ENCODE measurements around the gene MRAS. TPM values are rescaled to one million over a fixed set of nuclear protein-coding genes. Genes with fewer than 3 reads are reported as not detected.

The MRAS gene
- total RNA-seq, 4 donors from 2014 or later: 35.6 to 59.2 (median 45.8) TPM

GRCh38 chr3:138434875-138435772 lies 86.7 kb downstream of the MRAS start:
- DNase-seq (ENCODE audit: extremely low spot score): no peak
- Histone ChIP-seq H3K27ac (replicated peaks in 1 of 4) (no peak overlapping the region), H3K4me3 (peak overlapping the region; percentile 53 to 68 (median 58)), H3K27me3 (peaks cover 0 to 44% (median 8%) of the 10 kb centered on the region in 4 donors), H3K36me3 (no peaks in the 10 kb centered on the region), H3K4me1 (peaks cover 16 to 25% (median 24%) of the 10 kb centered on the region in 4 donors), H3K9me3 (no peaks in the 10 kb centered on the region)
- 6% methylated on average over 23 of the region's 78 CpGs for WGBS
- intact Hi-C loops (cut with DNase I): no loop called here
- TF ChIP-seq POLR2AphosphoS5 (IDR thresholded peaks at IDR 0.05) (no peak), CTCF (IDR thresholded peaks at IDR 0.05) (no peak), POLR2A (IDR thresholded peaks at IDR 0.05; ENCODE audit: low read depth) (no peak), EP300 (IDR thresholded peaks at IDR 0.05) (no peak)

- no peak for DNase-seq (ENCODE audit: extremely low spot score)
- no peaks in the 10 kb centered on the region for H3K36me3 ChIP-seq
- peak overlapping the region; percentile 53 to 68 (median 58) for H3K4me3 ChIP-seq
- H3K27me3 ChIP-seq: peaks cover 0 to 44% (median 8%) of the 10 kb centered on the region in 4 donors
- peaks cover 21 to 28% (median 25%) of the 10 kb centered on the region in 4 donors for H3K4me1 ChIP-seq
- WGBS: 78% methylated on average over 7 of the region's 8 CpGs
- H3K27ac ChIP-seq (replicated peaks in 1 of 4): no peak overlapping the region
- intact Hi-C loops (cut with DNase I): no loop called here
- no peaks in the 10 kb centered on the region for H3K9me3 ChIP-seq
- TF ChIP-seq EP300 (IDR thresholded peaks at IDR 0.05) (no peak), CTCF (IDR thresholded peaks at IDR 0.05) (no peak), POLR2AphosphoS5 (IDR thresholded peaks at IDR 0.05) (no peak), POLR2A (IDR thresholded peaks at IDR 0.05; ENCODE audit: low read depth) (no peak)
These were observed 87.5 kb downstream of the MRAS start for GRCh38 chr3:138435840-138436239.

GRCh38 chr3:138437281-138437680 lies 88.9 kb downstream of the MRAS start:
- WGBS: 91% methylated on average over 5 of the region's 6 CpGs
- peaks cover 21 to 28% (median 25%) of the 10 kb centered on the region in 4 donors for H3K4me1 ChIP-seq
- H3K27ac ChIP-seq (replicated peaks in 1 of 4): no peak overlapping the region
- no peak for DNase-seq (ENCODE audit: extremely low spot score)
- H3K4me3 ChIP-seq: no peak overlapping the region
- no peak for TF ChIP-seq POLR2A (IDR thresholded peaks at IDR 0.05; ENCODE audit: low read depth)
- H3K9me3 ChIP-seq: no peaks in the 10 kb centered on the region
- intact Hi-C loops (cut with DNase I): no loop called here
- no peaks in the 10 kb centered on the region for H3K36me3 ChIP-seq
- H3K27me3 ChIP-seq: peaks cover 0 to 44% (median 8%) of the 10 kb centered on the region in 4 donors

GRCh38 chr3:138438896-138439295 lies 90.5 kb downstream of the MRAS start:
- Histone ChIP-seq H3K27me3 (peaks cover 0 to 43% (median 8%) of the 10 kb centered on the region in 4 donors), H3K36me3 (no peaks in the 10 kb centered on the region), H3K4me3 (no peak overlapping the region), H3K9me3 (no peaks in the 10 kb centered on the region), H3K4me1 (peaks cover 20 to 25% (median 22%) of the 10 kb centered on the region in 4 donors), H3K27ac (replicated peaks in 1 of 4) (no peak overlapping the region)
- no peak for DNase-seq (ENCODE audit: extremely low spot score)
- 85% methylated on average over 11 of the region's 11 CpGs for WGBS
- intact Hi-C loops (cut with DNase I): no loop called here
- TF ChIP-seq EP300 (IDR thresholded peaks at IDR 0.05) (no peak), CTCF (IDR thresholded peaks at IDR 0.05) (no peak), POLR2AphosphoS5 (IDR thresholded peaks at IDR 0.05) (no peak), POLR2A (IDR thresholded peaks at IDR 0.05; ENCODE audit: low read depth) (no peak)

GRCh38 chr3:138439646-138440045 lies 91.3 kb downstream of the MRAS start:
- TF ChIP-seq EP300 (IDR thresholded peaks at IDR 0.05) (no peak), CTCF (IDR thresholded peaks at IDR 0.05) (no peak), POLR2A (IDR thresholded peaks at IDR 0.05; ENCODE audit: low read depth) (no peak), POLR2AphosphoS5 (IDR thresholded peaks at IDR 0.05) (no peak)
- 86% methylated on average over 4 of the region's 4 CpGs for WGBS
- intact Hi-C loops (cut with DNase I): no loop called here

More at GRCh38 chr3:138439646-138440045, 91.3 kb downstream of the MRAS start:
- peaks cover 13 to 17% (median 16%) of the 10 kb centered on the region in 4 donors for H3K4me1 ChIP-seq
- H3K4me3 ChIP-seq: no peak overlapping the region
- H3K27me3 ChIP-seq: peaks cover 0 to 35% (median 4%) of the 10 kb centered on the region in 4 donors
- no peak overlapping the region for H3K27ac ChIP-seq (replicated peaks in 1 of 4)
- H3K36me3 ChIP-seq: no peaks in the 10 kb centered on the region
- no peaks in the 10 kb centered on the region for H3K9me3 ChIP-seq
- DNase-seq (ENCODE audit: extremely low spot score): no peak

All from esophagus muscularis mucosa (tissue), 4 donors.